CD4-positive, alpha-beta T cell treated with Interleukin-17A for 1 hour (primary cell): ENCODE data around the gene MT1G.
"Not testable (repeated sequence)": the region's sequence is repeated elsewhere in the genome, so short reads cannot be mapped to it uniquely, and the experiment has no call there.

ENCODE experiments used
- DNase-seq: peaks from one replicate; pipeline ENCODE4 v3.0.0-alpha.2; 2020

MT1G gene

GRCh38 chr16:56667581-56668571, at the start of gene MT1G:
Gene MT1G (minus strand): TSS chr16:56668065. CDS start chr16:56667993, 72 bp downstream.
- no peak for DNase-seq

- not testable (repeated sequence) for DNase-seq
Measured at GRCh38 chr16:56717532-56717931, 49.7 kb upstream of the MT1G start.

GRCh38 chr16:56716761-56717160, 48.9 kb upstream of the MT1G start:
- no peak for DNase-seq

- no peak for DNase-seq
Measured at GRCh38 chr16:56715126-56715525, 47.3 kb upstream of the MT1G start.

GRCh38 chr16:56713794-56714193, 45.9 kb upstream of the MT1G start:
- no peak for DNase-seq

GRCh38 chr16:56711862-56712261, 44.0 kb upstream of the MT1G start:
- DNase-seq: no peak

GRCh38 chr16:56710181-56710737, 42.4 kb upstream of the MT1G start:
- DNase-seq: no peak

- DNase-seq: no peak
Measured at GRCh38 chr16:56709443-56710040, 41.7 kb upstream of the MT1G start.

GRCh38 chr16:56708525-56709442, 40.9 kb upstream of the MT1G start:
- DNase-seq: peak; percentile 35

GRCh38 chr16:56702836-56703235, 35.0 kb upstream of the MT1G start:
- DNase-seq: no peak

GRCh38 chr16:56701534-56701933, 33.7 kb upstream of the MT1G start:
- no peak for DNase-seq

- DNase-seq: no peak
Measured at GRCh38 chr16:56700631-56701030, 32.8 kb upstream of the MT1G start.

- no peak for DNase-seq
Measured at GRCh38 chr16:56700195-56700594, 32.3 kb upstream of the MT1G start.

GRCh38 chr16:56697456-56698155, 29.7 kb upstream of the MT1G start:
- DNase-seq: no peak

- DNase-seq: no peak
Measured at GRCh38 chr16:56695246-56695645, 27.4 kb upstream of the MT1G start.

- no peak for DNase-seq
Measured at GRCh38 chr16:56691885-56692284, 24.0 kb upstream of the MT1G start.

GRCh38 chr16:56690420-56691122, 22.7 kb upstream of the MT1G start:
- no peak for DNase-seq

GRCh38 chr16:56689171-56689570, 21.3 kb upstream of the MT1G start:
- no peak for DNase-seq

GRCh38 chr16:56688762-56689161, 20.9 kb upstream of the MT1G start:
- DNase-seq: no peak

GRCh38 chr16:56686758-56687157, 18.9 kb upstream of the MT1G start:
- DNase-seq: no peak

GRCh38 chr16:56684926-56685590, 17.2 kb upstream of the MT1G start:
- no peak for DNase-seq
